Osteocyte (in vitro differentiated cells): Measurements from ENCODE around the gene SLC12A9. TPM values are rescaled to one million over a fixed set of nuclear protein-coding genes. Genes with fewer than 3 reads are reported as not detected.
"Not testable (repeated sequence)": the region's sequence is repeated elsewhere in the genome, so short reads cannot be mapped to it uniquely, and the experiment has no call there.

Experiments used
- DNase-seq: peaks from one replicate; pipeline ENCODE4 v3.0.0; 2021; ENCODE audit warnings: mixed read lengths; ENCODE audit not compliant: unreplicated experiment; ENCODE audit errors: extremely low spot score
- H3K27ac Mint-ChIP-seq: one replicate; pipeline ENCODE4 v1.8.0; 2021; ENCODE audit warnings: mild to moderate bottlenecking, mixed read lengths; ENCODE audit not compliant: unreplicated experiment
- H3K27me3 Mint-ChIP-seq: one replicate; pipeline ENCODE4 v1.8.0; 2021; ENCODE audit warnings: mixed read lengths; ENCODE audit not compliant: unreplicated experiment
- H3K36me3 Mint-ChIP-seq: one replicate; pipeline ENCODE4 v1.8.0; 2021; ENCODE audit warnings: mixed read lengths; ENCODE audit not compliant: unreplicated experiment
- H3K4me1 Mint-ChIP-seq: one replicate; pipeline ENCODE4 v1.8.0; 2021; ENCODE audit warnings: mixed read lengths; ENCODE audit not compliant: unreplicated experiment
- H3K4me3 Mint-ChIP-seq: one replicate; pipeline ENCODE4 v1.8.0; 2021; ENCODE audit warnings: mild to moderate bottlenecking, moderate library complexity, mixed read lengths; ENCODE audit not compliant: unreplicated experiment
- H3K9me3 Mint-ChIP-seq: one replicate; pipeline ENCODE4 v1.8.0; 2021; ENCODE audit warnings: mixed read lengths; ENCODE audit not compliant: unreplicated experiment
- total RNA-seq: library from RNA; stranded (reverse); gene quantifications from 2 replicates; pipeline ENCODE4 v1.2.1, GENCODE V29; 2021
- TF ChIP-seq, protein P1 (sequence below): fragments of 200-600 bp; sonication (generic); IDR thresholded peaks from 2 replicates; pipeline ENCODE4 v1.5.0; 2021; ENCODE audit warnings: antibody characterized with exemption, mild to moderate bottlenecking, moderate library complexity

SLC12A9 gene
- total RNA-seq, 1 donor from 2014 or later: 32.1 TPM

DNA sequence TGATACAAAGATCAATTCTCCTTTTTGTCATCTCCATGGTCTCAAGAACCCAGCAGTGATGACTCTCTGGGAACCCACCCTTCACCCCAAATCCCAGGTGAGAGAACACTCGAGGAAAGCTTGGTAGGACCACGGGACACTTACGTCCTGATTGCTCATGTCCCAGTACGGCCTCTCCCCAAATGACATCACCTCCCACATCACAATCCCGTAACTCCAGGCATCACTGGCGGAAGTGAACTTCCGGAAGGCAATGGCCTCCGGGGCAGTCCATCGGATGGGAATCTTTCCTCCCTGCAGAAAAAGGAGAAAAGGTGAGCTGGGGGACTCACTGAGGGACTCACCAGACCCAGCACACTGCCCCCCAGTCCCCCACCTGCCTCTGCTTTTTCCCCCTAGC is 46.2 kb upstream of the SLC12A9 start:
- DNase-seq: no peak
- peaks cover 43% of the 10 kb centered on the region for H3K36me3 Mint-ChIP-seq

DNA sequence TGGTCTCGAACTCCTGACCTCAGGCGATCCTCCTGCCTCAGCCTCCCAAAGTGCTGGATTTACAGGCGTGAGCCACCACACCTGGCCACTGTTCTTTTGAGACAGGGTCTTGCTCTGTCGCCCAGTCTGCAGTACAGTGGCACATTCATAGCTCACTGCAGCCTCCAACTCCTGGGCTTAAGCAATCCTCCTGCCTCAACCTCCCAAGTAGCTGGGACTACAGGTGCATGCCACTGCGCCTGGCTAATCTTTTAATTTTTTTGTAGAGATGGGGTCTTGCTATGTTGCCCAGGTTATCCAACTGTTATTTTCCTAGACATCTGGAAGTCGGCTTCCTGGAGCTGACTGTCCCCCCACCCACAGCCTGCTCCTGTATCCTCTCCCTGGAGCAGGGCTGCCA is 45.6 kb upstream of the SLC12A9 start:
- peaks cover 27% of the 10 kb centered on the region for H3K4me1 Mint-ChIP-seq

More for the DNA sequence above, 46.2 kb upstream of the SLC12A9 start:
- TF ChIP-seq, protein P1, sequence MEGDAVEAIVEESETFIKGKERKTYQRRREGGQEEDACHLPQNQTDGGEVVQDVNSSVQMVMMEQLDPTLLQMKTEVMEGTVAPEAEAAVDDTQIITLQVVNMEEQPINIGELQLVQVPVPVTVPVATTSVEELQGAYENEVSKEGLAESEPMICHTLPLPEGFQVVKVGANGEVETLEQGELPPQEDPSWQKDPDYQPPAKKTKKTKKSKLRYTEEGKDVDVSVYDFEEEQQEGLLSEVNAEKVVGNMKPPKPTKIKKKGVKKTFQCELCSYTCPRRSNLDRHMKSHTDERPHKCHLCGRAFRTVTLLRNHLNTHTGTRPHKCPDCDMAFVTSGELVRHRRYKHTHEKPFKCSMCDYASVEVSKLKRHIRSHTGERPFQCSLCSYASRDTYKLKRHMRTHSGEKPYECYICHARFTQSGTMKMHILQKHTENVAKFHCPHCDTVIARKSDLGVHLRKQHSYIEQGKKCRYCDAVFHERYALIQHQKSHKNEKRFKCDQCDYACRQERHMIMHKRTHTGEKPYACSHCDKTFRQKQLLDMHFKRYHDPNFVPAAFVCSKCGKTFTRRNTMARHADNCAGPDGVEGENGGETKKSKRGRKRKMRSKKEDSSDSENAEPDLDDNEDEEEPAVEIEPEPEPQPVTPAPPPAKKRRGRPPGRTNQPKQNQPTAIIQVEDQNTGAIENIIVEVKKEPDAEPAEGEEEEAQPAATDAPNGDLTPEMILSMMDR: no peak
- Mint-ChIP-seq H3K27ac (no peak overlapping the region), H3K27me3 (no peaks in the 10 kb centered on the region), H3K4me3 (no peak overlapping the region), H3K4me1 (peaks cover 32% of the 10 kb centered on the region), H3K9me3 (no peaks in the 10 kb centered on the region)

DNA sequence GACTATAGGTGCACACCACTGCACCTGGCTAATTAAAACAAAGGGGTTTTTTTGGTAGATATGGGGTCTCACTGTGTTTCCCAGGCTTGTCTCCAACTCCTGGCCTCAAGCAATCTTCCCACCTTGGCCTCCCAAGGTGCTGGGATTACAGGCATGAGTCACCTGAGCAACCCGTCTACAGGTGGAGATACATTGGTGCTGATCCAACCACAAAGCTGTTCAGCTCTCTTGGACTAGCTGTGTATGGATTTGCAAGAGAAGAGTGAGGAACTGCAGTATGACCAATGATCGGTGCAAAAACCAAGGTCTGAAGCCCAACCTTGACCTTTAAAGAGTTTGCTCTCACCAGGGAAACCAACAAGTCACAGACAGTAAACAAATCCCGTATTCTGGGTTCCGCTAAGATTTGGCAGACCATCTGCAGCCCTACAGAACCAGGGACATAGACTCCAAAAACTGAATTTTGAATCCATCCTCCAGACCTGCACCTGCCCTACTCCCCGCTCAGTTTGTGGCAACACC is 44.1 kb upstream of the SLC12A9 start:
- H3K4me1 Mint-ChIP-seq: peaks cover 12% of the 10 kb centered on the region
- H3K9me3 Mint-ChIP-seq: no peaks in the 10 kb centered on the region
- H3K36me3 Mint-ChIP-seq: peaks cover 51% of the 10 kb centered on the region
- no peak overlapping the region for H3K27ac Mint-ChIP-seq
- TF ChIP-seq, protein P1: no peak
- DNase-seq: no peak
- no peaks in the 10 kb centered on the region for H3K27me3 Mint-ChIP-seq
- H3K4me3 Mint-ChIP-seq: no peak overlapping the region

More for the DNA sequence above, 45.6 kb upstream of the SLC12A9 start:
- not testable (repeated sequence) for H3K4me3 Mint-ChIP-seq, H3K9me3 Mint-ChIP-seq, DNase-seq, H3K27ac Mint-ChIP-seq, H3K27me3 Mint-ChIP-seq
- H3K36me3 Mint-ChIP-seq: peaks cover 46% of the 10 kb centered on the region

DNA sequence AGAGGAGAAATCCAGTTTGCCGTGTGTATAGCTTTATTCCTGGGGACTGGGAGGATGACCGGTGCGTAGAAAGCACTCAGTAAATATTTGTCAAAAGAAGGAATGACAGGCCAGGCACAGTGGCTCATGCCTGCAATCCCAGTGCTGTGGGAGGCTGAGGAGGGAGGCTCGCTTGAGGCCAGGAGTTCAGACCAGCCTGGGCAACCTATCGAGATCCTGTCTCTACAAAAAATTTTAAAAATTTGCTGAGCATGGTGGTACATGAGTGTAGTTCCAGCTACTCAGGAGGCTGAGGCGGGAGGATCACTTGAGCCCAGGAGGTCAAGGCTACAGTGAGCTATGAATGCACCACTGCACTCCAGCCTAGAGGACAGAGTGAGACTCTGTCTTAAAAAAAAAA is 41.0 kb upstream of the SLC12A9 start:
- H3K36me3 Mint-ChIP-seq: peaks cover 55% of the 10 kb centered on the region
- no peak overlapping the region for H3K4me3 Mint-ChIP-seq

DNA sequence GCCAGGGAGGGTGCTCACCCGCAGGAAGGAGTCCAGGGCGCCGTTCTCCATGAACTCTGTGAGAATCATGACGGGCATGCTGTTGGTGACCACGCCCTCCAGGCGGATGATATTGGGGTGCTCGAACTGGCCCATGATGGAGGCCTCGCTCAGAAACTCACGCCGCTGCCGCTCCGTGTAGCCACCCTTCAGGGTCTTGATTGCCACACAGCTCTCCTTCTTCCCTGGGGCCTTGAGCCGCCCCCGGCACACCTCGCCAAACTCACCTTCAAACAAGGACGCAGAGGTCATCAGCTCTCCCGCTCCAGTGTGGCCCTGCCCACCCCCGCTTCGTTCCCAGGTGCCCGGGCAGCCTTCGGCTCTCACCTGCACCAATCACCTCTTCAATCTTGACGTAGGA is 39.8 kb upstream of the SLC12A9 start:
- H3K9me3 Mint-ChIP-seq: no peaks in the 10 kb centered on the region
- H3K4me1 Mint-ChIP-seq: no peaks in the 10 kb centered on the region
- no peak overlapping the region for H3K4me3 Mint-ChIP-seq
- H3K27ac Mint-ChIP-seq: no peak overlapping the region
- DNase-seq: no peak
- peaks cover 51% of the 10 kb centered on the region for H3K36me3 Mint-ChIP-seq
- TF ChIP-seq, protein P1: no peak
- H3K27me3 Mint-ChIP-seq: no peaks in the 10 kb centered on the region

More for the DNA sequence above, 41.0 kb upstream of the SLC12A9 start:
- DNase-seq: no peak
- TF ChIP-seq, protein P1: no peak
- Mint-ChIP-seq H3K27me3 (no peaks in the 10 kb centered on the region), H3K27ac (no peak overlapping the region), H3K9me3 (no peaks in the 10 kb centered on the region), H3K4me1 (no peaks in the 10 kb centered on the region)

DNA sequence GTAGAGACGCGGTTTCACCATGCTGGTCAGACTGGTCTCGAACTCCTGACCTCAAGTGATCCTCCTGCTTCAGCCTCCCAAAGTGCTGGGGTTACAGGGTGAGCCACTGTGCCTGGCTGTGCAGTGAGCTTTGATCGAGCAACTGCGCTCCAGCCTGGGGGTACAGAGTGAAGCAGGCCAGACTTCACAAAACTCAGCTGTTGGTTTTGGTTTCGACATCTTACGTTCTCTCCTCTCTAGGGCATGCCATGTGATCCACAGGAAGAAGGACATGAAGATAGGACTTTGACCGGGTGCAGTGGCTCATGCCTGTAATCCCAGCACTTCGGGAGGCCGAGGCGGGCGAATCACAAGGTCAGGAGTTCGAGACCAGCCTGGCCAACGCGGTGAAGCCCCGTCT is 36.0 kb upstream of the SLC12A9 start:
- H3K4me3 Mint-ChIP-seq, H3K27ac Mint-ChIP-seq, H3K27me3 Mint-ChIP-seq, H3K9me3 Mint-ChIP-seq, H3K4me1 Mint-ChIP-seq, DNase-seq: not testable (repeated sequence)
- peaks cover 43% of the 10 kb centered on the region for H3K36me3 Mint-ChIP-seq
